ENCODE data around the gene SEC16B.
A peak's percentile ranks its signal among the peaks of the same experiment; 100 is the strongest.

SEC16B gene

DNA sequence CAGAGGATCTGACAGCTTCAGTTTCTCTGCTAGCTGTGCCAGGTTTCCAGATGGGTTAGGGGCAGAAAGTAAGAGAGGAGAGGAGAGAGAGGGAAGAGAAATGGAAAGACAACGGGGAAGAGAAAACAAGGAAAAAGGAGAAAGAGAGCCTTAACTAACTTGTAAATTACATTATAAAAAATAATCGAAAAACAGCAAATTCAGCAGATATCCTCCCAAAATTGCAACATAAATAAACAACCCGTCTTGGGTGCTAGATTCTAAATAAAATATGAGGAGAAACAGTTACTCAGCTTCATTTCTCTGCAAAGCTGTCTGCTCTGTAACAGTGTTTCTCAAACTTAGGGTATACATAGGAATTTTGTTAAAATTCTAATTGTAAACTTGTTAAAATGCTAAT lies 29.2 kb downstream of the SEC16B start:
- no peak for DNase-seq

- no peak for DNase-seq
Observed at GRCh38 chr1:177937931-177938330, 31.9 kb downstream of the SEC16B start.

- DNase-seq: no peak
Observed at GRCh38 chr1:177937174-177937770, 32.6 kb downstream of the SEC16B start.

DNA sequence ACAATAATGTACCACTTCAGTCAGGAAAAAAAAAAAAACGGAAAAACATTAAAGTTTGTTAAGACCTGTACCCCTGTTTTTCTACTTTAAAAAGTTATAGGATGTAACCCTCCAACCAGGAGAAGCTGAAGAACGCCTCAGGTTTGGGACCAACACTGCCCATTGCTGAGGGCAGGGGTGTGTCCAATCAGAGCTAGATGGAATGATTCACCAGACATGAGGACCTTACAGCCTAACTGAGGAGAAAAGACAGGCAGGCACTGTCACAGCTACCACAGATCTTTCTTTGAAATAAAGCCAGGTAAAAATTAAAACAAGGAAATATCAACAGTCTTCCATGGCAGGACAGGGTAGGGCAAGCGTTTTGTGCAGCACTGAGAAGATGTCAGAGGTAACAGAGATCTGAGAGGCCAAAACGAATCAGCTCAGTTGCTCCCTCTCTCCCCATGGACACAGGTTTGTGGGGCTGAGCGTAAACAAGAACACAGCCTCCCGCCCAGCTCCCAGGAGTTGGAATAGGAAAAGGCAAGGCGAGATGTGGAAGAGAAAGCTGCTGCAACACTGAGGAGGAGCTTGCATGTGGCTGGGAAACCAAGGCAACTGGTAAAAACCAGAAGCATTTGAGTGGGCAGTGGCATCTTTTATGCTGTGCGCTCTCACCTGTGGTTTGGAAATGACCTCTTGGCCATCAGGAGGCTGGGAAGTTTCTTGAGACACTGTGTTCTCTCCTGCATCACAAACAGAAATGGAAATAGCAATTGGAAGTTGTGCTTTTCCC lies 34.0 kb downstream of the SEC16B start:
- DNase-seq: no peak

GRCh38 chr1:177934927-177935326 lies 34.9 kb downstream of the SEC16B start:
- no peak for DNase-seq

- DNase-seq: no peak
Observed at GRCh38 chr1:177934461-177934860, 35.4 kb downstream of the SEC16B start.

- no peak for DNase-seq
Observed at GRCh38 chr1:177933881-177934280, 36.0 kb downstream of the SEC16B start.

- DNase-seq: no peak
Observed at GRCh38 chr1:177932123-177932522, 37.7 kb downstream of the SEC16B start.

- no peak for DNase-seq
Observed at GRCh38 chr1:177928952-177929351, 40.9 kb downstream of the SEC16B start.

DNA sequence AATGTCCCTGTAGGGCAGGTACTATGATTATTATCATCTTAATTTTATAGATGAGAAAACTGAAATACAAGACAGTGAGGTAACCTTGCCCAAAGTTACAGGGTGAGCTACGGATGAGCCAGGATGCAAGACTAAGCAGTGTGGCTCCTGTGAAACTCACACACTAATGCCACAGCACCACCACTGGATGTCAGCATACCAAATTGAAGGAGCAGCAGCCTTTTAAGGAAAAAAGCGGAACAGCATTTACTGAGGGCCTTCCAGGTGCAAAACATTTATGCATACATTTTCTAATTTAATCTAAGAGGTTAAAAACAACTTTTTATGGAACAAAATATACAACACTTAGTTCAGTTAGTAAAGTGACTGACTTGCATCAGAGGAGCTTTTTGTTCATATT lies 41.7 kb downstream of the SEC16B start:
- no peak for DNase-seq

DNA sequence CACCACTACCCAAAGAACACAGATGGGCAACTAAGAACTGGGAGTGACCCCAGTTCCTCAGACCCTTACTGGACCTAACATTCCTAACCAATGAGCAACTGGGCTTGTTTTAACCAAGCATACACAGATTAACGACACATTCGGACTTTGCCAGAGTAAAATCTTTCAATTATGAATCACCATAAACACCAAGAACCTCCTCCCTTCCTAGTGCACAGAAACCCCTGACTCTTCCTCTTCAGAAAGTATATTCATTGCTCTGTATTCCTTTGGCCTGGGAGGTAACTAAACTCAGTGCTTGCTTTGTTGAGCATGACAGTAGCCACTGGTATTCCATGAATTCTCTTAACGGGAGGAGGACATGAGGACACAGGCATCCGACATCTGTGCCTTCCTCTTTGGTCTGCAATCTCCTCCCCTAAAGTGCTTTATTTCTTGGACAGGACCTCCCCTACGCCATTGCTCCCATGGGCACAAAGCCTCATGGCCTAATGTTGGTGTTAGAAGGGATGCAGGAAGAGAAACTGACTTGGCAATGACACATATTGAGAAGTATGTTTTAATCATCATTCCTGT lies 42.7 kb downstream of the SEC16B start:
- DNase-seq: no peak

DNA sequence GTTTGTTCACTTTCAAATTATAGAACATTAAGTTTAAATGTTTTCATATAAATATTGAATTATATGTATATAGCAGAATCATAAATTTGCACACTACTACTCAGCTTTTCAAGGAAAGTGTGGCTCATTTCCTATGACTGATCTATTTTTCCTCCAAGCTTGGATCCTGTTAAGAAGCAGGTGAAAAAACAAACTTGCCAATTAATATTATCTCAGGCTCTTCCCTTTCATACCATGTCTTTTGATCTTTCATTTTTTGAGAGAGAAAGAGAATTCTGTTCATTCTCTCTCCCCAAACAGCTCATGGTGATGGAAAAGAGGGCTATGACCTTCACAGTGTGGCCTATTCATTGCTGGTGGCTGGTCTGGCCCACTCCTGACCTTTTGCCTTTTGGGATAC lies 43.7 kb downstream of the SEC16B start:
- DNase-seq: no peak

DNA sequence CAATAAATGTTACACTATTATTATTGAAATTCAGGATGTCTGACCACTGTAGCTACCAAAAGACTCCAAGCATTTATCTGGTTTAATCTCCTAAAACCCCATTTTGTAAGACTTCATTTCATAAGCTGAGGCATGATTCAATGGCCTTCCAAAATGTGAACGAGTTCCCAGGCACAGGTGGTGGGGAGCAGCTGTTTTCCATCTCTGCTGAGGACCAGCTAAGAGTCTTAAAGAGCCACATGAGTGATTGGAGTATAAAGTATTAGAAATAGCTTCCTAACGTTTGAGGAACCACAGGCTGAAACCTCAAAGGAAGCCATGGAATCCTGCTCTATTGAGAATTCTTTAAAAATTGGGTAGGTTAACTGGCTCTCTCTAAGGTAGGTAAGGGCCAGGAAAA lies 44.9 kb downstream of the SEC16B start:
- no peak for DNase-seq

GRCh38 chr1:177923441-177923840 lies 46.4 kb downstream of the SEC16B start:
- no peak for DNase-seq

DNA sequence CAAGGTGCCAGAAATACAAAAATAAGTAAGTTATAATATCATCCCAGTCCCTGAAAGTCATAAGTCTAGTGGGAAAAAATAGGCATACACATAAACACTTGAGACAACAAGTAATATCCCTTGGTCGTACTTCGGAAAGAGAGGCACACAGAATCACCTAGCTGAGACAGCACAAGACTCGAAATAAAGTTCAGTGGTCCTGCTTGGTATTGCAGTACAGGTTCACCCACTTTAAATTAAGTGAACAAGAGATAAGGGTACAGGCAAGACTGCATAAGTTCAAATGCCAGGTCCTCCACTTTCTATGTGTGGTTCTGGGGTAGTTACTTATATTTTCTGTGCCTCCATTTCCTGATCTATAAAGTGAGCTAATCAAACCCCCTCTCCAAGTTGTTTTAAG lies 47.6 kb downstream of the SEC16B start:
- DNase-seq: no peak

- DNase-seq: no peak
Observed at GRCh38 chr1:177921590-177921989, 48.3 kb downstream of the SEC16B start.

DNA sequence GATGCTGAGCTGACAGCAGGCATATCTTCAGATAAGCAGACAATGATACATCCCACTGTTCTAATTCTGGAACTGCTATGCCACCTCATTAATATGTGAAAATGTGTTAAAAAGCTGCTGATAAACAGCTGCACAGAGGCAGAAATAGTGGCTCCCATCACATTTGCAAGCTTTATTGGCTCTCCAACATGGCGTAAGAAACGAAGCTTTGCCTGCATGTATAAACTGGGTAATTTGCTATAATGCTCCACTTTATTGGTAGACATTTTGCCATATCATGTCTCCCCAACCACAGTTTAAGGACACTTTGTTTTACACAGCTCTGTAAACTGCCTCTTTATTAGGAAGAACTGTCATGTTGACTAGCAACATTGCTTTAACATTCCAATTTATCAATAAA lies 49.8 kb downstream of the SEC16B start:
- DNase-seq: no peak

DNA sequence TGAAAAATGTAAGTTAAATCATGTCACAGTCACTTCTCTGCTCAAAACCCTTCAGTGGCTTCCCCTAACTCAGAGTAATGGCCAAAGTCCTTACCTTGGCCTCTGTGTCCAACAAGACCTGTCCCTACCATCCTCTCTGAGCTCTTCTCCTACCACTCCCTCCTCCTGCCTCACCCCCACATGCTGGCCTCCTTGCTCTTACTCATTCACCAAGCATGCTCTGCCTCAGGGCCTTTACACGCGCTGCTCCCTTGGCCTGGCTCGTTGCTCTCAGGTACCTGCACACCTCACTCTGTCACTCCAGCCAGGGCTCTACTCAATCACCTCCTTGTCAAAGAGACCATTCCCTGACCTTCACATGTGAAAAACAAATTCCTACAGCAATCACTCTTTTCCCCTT lies 54.2 kb downstream of the SEC16B start:
- DNase-seq: no peak

DNA sequence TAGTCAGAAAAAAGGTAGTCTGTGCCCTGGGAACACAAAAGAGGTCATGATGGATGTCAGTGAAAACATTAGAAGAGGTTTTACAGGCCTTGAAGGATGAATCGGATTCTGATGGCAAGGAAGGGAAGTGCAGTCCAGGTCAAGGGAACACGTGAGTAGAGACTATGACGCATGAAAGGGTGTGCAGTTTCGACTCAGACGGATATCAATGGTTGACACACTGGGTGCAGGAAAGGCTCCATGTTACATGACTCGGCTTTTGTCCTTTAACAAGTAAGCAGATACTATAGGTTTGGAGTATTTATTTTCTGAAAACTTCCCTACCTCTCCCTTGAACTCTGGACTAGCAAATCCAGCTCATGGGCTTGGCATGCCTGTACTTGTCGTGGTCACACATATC lies 55.3 kb downstream of the SEC16B start:
- no peak for DNase-seq

- peak; percentile 84 for DNase-seq
Observed at GRCh38 chr1:177913762-177914540, 55.9 kb downstream of the SEC16B start.

DNA sequence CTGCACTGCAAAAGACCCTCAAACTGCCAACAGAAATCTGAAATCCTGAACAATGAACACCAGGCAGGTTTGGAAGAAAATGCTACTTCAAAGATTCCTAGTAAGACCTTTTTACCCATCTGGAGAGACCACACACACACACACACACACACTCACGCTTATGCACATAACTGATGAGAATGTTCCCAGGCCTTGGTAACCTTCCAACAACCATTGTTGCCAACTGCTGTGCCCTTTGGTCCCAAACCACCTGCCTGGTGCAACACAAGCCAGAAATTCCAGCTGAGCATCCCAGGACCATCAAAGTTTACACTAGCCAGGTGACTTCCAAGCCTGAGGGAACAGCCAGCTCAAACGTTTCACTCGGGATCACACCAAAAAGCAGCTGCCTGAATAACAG lies 56.9 kb downstream of the SEC16B start:
- peak; percentile 65 for DNase-seq

- DNase-seq: no peak
Observed at GRCh38 chr1:177909416-177909815, 60.4 kb downstream of the SEC16B start.

GRCh38 chr1:177907000-177907399 lies 62.9 kb downstream of the SEC16B start:
- DNase-seq: no peak

GRCh38 chr1:177905686-177906085 lies 64.2 kb downstream of the SEC16B start:
- DNase-seq: no peak

Data from DMS53 (cell line).